Fibroblast of skin of abdomen (primary cell): ENCODE measurements around the gene CLOCK. TPM values are rescaled to one million over a fixed set of nuclear protein-coding genes. Genes with fewer than 3 reads are reported as not detected.
A peak's percentile ranks its signal among the peaks of the same experiment; 100 is the strongest.
"Not testable (repeated sequence)": the region's sequence is repeated elsewhere in the genome, so short reads cannot be mapped to it uniquely, and the experiment has no call there.

Source experiments
- DNase-seq: peaks from one replicate; pipeline ENCODE4 v3.0.0-alpha.2; 2013
- polyA plus RNA-seq, 2 experiments: library from polyadenylated mRNA; unstranded; fragments of 120-200 nt; gene quantifications; one replicate each; pipeline ENCODE4 v1.2.1, GENCODE V29; 2013; ENCODE audit not compliant: insufficient read length in 2 of 2

Gene CLOCK
- 13.2 TPM for polyA plus RNA-seq (2013, experiment 1 of 2; ENCODE audit: insufficient read length)
- 12.0 TPM for polyA plus RNA-seq (2013, experiment 2 of 2; ENCODE audit: insufficient read length)

- peak; percentile 92 for DNase-seq
Measured at GRCh38 chr4:55546756-55547465, at the start of gene CLOCK. TSS of gene CLOCK (minus strand) at chr4:55546909. CDS start at chr4:55482785, 64,124 bp downstream.

GRCh38 chr4:55592014-55592413 lies 45.3 kb upstream of the CLOCK start, which contains the start of gene PDCL2:
TSS of gene PDCL2 (minus strand) at chr4:55592245. CDS start at chr4:55592109, 136 bp downstream.
- DNase-seq, result no peak

GRCh38 chr4:55588160-55588559 lies 41.5 kb upstream of the CLOCK start:
- no peak for DNase-seq

GRCh38 chr4:55582773-55583172 lies 36.1 kb upstream of the CLOCK start:
- not testable (repeated sequence) for DNase-seq

GRCh38 chr4:55578341-55579010 lies 31.8 kb upstream of the CLOCK start:
- no peak for DNase-seq

- DNase-seq, result no peak
Measured at GRCh38 chr4:55575513-55575912, 28.8 kb upstream of the CLOCK start.

- no peak for DNase-seq
Measured at GRCh38 chr4:55574252-55574651, 27.5 kb upstream of the CLOCK start.

- DNase-seq, result no peak
Measured at GRCh38 chr4:55571806-55572205, 25.1 kb upstream of the CLOCK start.

GRCh38 chr4:55568905-55569504 lies 22.3 kb upstream of the CLOCK start:
- no peak for DNase-seq

- no peak for DNase-seq
Measured at GRCh38 chr4:55561889-55562288, 15.2 kb upstream of the CLOCK start.

GRCh38 chr4:55560096-55560495 lies 13.4 kb upstream of the CLOCK start:
- DNase-seq, result no peak

- peak; percentile 56 for DNase-seq
Measured at GRCh38 chr4:55554453-55555030, 7.8 kb upstream of the CLOCK start.

GRCh38 chr4:55553441-55554201 lies 6.9 kb upstream of the CLOCK start:
- peak; percentile 36 for DNase-seq

GRCh38 chr4:55551964-55552363 lies 5.3 kb upstream of the CLOCK start:
- DNase-seq, result not testable (repeated sequence)

GRCh38 chr4:55549888-55550287 lies 3.2 kb upstream of the CLOCK start:
- DNase-seq, result peak; percentile 88

GRCh38 chr4:55547918-55548317 lies 1.2 kb upstream of the CLOCK start:
- DNase-seq, result no peak

GRCh38 chr4:55547466-55547770 lies 709 bp upstream of the CLOCK start:
- DNase-seq, result peak; percentile 57

GRCh38 chr4:55546506-55546755 lies 278 bp downstream of the CLOCK start:
- DNase-seq, result no peak

GRCh38 chr4:55545641-55546505 lies 836 bp downstream of the CLOCK start:
- DNase-seq, result peak; percentile 68

- DNase-seq, result no peak
Measured at GRCh38 chr4:55545151-55545550, 1.6 kb downstream of the CLOCK start.

- DNase-seq, result peak; percentile 36
Measured at GRCh38 chr4:55543858-55544257, 2.9 kb downstream of the CLOCK start.

GRCh38 chr4:55540271-55540670 lies 6.4 kb downstream of the CLOCK start:
- no peak for DNase-seq
